ENCODE data around the gene BCL10. TPM values are rescaled to one million over a fixed set of nuclear protein-coding genes. Genes with fewer than 3 reads are reported as not detected.

The BCL10 gene
- 52.1 TPM for total RNA-seq

- ATAC-seq: peak; percentile 96
Observed at GRCh38 chr1:85276215-85276977, at the start of gene BCL10. TSS of gene BCL10 (minus strand) at chr1:85276632. CDS start at chr1:85276352, 280 bp downstream.

- peak; percentile 22 for ATAC-seq
Observed at GRCh38 chr1:85325920-85326319, 49.5 kb upstream of the BCL10 start.

GRCh38 chr1:85323770-85324169 lies 47.3 kb upstream of the BCL10 start:
- ATAC-seq: no peak

GRCh38 chr1:85322655-85323054 lies 46.2 kb upstream of the BCL10 start:
- no peak for ATAC-seq

- peak; percentile 15 for ATAC-seq
Observed at GRCh38 chr1:85321237-85321964, 45.0 kb upstream of the BCL10 start.

- peak; percentile 51 for ATAC-seq
Observed at GRCh38 chr1:85320371-85321131, 44.1 kb upstream of the BCL10 start.

- ATAC-seq: peak; percentile 51
Observed at GRCh38 chr1:85319931-85320330, 43.5 kb upstream of the BCL10 start.

GRCh38 chr1:85319491-85319890 lies 43.1 kb upstream of the BCL10 start:
- ATAC-seq: no peak

- no peak for ATAC-seq
Observed at GRCh38 chr1:85318217-85318616, 41.8 kb upstream of the BCL10 start.

- no peak for ATAC-seq
Observed at GRCh38 chr1:85317560-85317959, 41.1 kb upstream of the BCL10 start.

GRCh38 chr1:85316321-85316720 lies 39.9 kb upstream of the BCL10 start:
- no peak for ATAC-seq

GRCh38 chr1:85315789-85316188 lies 39.4 kb upstream of the BCL10 start:
- no peak for ATAC-seq

GRCh38 chr1:85314726-85315125 lies 38.3 kb upstream of the BCL10 start:
- no peak for ATAC-seq

GRCh38 chr1:85313888-85314696 lies 37.7 kb upstream of the BCL10 start:
- peak; percentile 53 for ATAC-seq

GRCh38 chr1:85311818-85312217 lies 35.4 kb upstream of the BCL10 start:
- ATAC-seq: no peak

GRCh38 chr1:85308833-85309350 lies 32.5 kb upstream of the BCL10 start:
- no peak for ATAC-seq

- ATAC-seq: peak; percentile 91
Observed at GRCh38 chr1:85307987-85308832, 31.8 kb upstream of the BCL10 start.

GRCh38 chr1:85306236-85306635 lies 29.8 kb upstream of the BCL10 start:
- no peak for ATAC-seq

- ATAC-seq: no peak
Observed at GRCh38 chr1:85303440-85304162, 27.2 kb upstream of the BCL10 start.

GRCh38 chr1:85300140-85300539 lies 23.7 kb upstream of the BCL10 start:
- no peak for ATAC-seq
